ENCODE results near the gene NBEA. TPM values are rescaled to one million over a fixed set of nuclear protein-coding genes. Genes with fewer than 3 reads are reported as not detected.
"Not testable (repeated sequence)": the region's sequence is repeated elsewhere in the genome, so short reads cannot be mapped to it uniquely, and the experiment has no call there.

NBEA gene
- polyA plus RNA-seq, 6 donors from 2014 or later, result 1.1 to 2.3 (median 1.5) TPM

DNA sequence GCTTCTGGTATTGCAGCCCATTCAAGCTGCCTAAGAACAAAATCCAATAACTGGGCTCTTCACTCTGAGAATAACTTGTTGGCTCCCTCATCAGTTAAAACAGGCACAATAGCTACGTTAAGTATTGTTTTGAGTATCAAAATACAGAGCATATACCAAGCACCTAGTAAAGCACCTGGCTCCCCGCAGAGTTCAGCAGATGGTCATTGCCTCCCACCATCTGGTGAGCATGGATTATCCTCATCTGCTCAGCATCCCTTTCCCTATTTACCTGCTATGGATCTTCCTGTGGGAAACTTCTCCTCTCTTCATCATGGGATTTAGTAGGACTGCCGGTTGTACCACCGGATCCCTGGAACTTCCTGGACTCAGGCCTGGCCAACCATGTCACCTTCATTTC is 733.6 kb downstream of the NBEA start:
- Mint-ChIP-seq H3K27ac (no peak overlapping the region), H3K4me3 (no peak overlapping the region), H3K36me3 (peaks cover 0 to 4% of the 10 kb centered on the region in 2 donors), H3K4me1 (no peaks in the 10 kb centered on the region), H3K27me3 (no peaks in the 10 kb centered on the region), H3K9me3 (peaks cover 0 to 6% (median 0%) of the 10 kb centered on the region in 7 donors)
- DNase-seq, result no peak
- no peak for ATAC-seq (ENCODE audit: low read depth in 2 of 2)

DNA sequence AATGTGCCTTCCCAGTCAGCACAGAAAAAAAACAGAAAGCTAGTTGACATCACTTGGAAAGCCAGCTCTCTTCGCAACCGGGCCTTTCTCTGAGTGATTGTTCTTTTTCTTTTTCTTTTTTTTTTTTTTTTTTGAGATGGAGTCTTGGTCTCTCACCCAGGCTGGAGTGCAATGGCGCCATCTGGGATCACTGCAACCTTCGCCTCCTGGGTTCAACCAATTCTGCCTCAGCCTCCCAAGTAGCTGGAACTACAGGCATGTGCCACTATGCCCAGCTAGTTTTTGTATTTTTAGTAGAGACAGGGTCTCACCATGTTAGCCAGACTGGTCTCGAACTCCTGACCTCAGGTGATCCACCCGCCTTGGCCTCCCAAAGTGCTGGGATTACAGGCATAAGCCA is 735.8 kb downstream of the NBEA start:
- not testable (repeated sequence) for H3K27me3 Mint-ChIP-seq; DNase-seq; ATAC-seq (ENCODE audit: low read depth in 2 of 2); H3K4me1 Mint-ChIP-seq; H3K9me3 Mint-ChIP-seq; H3K27ac Mint-ChIP-seq; H3K36me3 Mint-ChIP-seq; H3K4me3 Mint-ChIP-seq

DNA sequence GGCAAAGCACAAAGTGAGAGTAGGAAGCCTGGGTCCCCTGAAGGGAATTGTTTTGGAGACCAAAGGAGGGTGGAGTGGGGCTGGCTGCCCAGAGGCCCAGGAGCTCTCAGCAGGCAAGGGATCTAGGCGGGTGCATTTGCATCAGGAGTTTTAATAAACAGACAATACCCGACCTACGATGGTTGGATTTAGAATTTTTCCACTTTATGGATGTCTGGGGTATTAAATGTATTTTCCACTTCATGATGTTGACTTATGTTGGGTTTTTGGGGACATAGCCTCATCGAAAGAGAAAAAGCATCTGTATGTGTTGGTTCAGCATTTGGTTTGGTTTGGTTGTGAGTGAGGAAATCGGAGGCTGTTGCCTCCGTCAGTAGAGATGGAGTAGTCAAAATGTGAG is 739.6 kb downstream of the NBEA start:
- no peak for DNase-seq
- no peaks in the 10 kb centered on the region for H3K4me1 Mint-ChIP-seq
- peaks cover 0 to 5% (median 0%) of the 10 kb centered on the region in 3 donors for H3K27me3 Mint-ChIP-seq
- no peak overlapping the region for H3K27ac Mint-ChIP-seq
- peaks cover 0 to 7% (median 6%) of the 10 kb centered on the region in 7 donors for H3K9me3 Mint-ChIP-seq
- no peaks in the 10 kb centered on the region for H3K36me3 Mint-ChIP-seq
- H3K4me3 Mint-ChIP-seq, result no peak overlapping the region
- no peak for ATAC-seq (ENCODE audit: low read depth in 2 of 2)

DNA sequence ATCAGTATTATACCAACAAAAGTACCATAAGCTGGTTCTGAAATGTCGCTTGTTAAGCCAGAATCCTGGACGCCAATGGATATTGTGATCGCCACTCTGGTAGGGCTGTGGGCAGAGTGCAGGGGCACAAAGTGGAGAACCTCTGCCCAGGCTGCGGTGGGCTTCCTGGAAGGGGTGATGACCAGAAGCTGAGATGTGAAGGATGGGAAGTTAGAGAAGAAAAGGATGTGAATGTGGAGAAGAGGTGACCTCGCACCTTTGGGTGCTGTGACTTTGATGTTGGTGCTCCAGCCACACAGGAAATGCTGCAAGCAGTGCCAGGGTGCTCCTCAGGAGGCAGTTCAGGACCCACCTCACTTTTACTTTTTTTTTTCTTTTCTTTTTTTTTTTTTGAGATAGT is 742.4 kb downstream of the NBEA start:
- Mint-ChIP-seq H3K9me3 (peaks cover 0 to 14% (median 2%) of the 10 kb centered on the region in 7 donors), H3K4me3 (no peak overlapping the region), H3K27me3 (peaks cover 0 to 5% (median 0%) of the 10 kb centered on the region in 3 donors), H3K27ac (no peak overlapping the region), H3K4me1 (no peaks in the 10 kb centered on the region), H3K36me3 (no peaks in the 10 kb centered on the region)
- no peak for DNase-seq
- no peak for ATAC-seq (ENCODE audit: low read depth in 2 of 2)

DNA sequence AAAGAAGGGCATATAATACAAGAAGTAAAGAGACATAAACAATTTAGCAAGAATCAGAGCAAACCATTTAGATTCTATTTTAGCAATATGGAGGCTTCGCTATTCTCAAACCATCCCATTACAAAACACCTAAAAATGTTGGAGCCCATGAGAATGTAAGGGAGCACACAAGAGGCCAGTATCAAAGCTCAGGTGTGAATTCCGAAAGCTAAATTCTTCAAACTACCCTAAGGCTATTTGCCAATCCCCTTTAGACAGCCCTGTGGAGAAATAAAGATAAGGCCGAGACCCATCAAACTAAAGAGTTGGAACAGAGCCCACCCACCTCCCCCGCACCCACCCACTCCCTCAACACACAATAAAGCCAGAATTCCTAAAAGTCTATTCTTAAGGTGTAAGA is 745.3 kb downstream of the NBEA start:
- Mint-ChIP-seq H3K36me3 (no peaks in the 10 kb centered on the region), H3K27ac (no peak overlapping the region)

DNA sequence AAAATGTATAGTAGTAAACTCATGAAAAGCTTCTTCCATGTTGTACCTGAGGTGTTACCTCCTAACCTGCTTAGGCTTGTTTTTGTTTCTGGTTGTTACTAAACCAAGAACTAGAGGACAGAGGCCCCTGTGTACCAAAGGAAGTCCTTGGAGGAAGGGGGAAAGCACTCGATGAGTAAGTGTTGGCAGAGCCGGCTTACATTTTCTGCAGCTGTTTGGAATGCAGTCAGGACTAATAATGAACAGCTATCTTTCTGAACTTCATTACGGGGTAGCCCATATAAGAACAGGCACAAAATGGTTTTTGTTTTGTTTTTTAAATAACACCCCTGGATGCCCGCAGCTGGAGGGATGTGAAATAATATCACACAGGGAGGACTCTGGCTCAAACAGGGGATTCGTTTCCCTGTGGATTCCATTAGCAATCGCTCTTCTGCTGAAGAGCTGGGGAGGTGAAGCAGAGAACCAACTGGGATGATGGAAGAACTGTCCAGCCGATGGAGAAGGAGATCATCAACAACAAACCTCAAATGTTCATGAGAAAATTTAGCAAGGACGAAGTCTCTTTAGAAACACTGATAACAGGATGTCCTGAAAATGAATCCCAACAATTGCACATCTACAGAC is 748.6 kb downstream of the NBEA start:
- no peaks in the 10 kb centered on the region for H3K36me3 Mint-ChIP-seq
- no peaks in the 10 kb centered on the region for H3K27me3 Mint-ChIP-seq

More for the DNA sequence above, 745.3 kb downstream of the NBEA start:
- Mint-ChIP-seq H3K4me3 (no peak overlapping the region), H3K9me3 (peaks cover 0 to 7% (median 1%) of the 10 kb centered on the region in 7 donors), H3K27me3 (no peaks in the 10 kb centered on the region), H3K4me1 (no peaks in the 10 kb centered on the region)
- DNase-seq (no peak), ATAC-seq (ENCODE audit: low read depth in 2 of 2) (no peak)

DNA sequence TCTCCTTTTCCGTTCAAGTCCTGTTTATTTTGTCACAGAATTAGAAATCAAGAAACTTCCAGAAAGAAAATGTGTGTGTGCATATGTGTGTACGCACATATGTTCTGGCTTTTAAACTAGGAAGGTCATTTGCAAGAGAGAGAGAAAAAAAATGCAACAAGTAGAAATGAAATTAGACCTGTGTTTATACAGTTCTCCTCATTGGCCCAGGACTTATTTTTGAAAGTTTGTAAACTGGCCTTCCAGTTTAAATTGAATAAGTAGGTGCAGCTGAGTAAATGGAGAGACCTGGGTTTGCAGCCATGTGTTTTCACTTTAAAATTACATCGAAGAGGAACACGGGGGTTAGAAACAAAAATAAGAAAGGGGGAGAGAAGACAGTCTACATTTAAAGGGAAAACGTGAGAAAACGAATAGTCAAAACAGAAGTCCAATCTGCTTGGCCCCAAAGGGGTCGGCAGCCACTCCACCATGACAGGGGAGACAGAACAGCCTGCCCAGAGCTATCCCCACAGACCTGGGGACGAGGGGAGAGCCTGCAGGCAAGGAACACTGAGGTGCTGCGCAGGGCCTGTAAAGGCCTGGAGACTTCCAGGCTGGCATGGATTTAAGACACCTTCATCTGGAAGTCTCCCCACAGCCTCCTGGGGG is 751.2 kb downstream of the NBEA start:
- H3K27me3 Mint-ChIP-seq, result no peaks in the 10 kb centered on the region
- no peak overlapping the region for H3K4me3 Mint-ChIP-seq
- ATAC-seq (ENCODE audit: low read depth in 2 of 2), result no peak
- H3K27ac Mint-ChIP-seq, result no peak overlapping the region
- H3K9me3 Mint-ChIP-seq, result peaks cover 0 to 5% (median 0%) of the 10 kb centered on the region in 7 donors
- H3K4me1 Mint-ChIP-seq, result no peaks in the 10 kb centered on the region
- H3K36me3 Mint-ChIP-seq, result no peaks in the 10 kb centered on the region
- DNase-seq, result no peak

More for the DNA sequence above, 748.6 kb downstream of the NBEA start:
- DNase-seq (no peak), ATAC-seq (ENCODE audit: low read depth in 2 of 2) (no peak)
- H3K9me3 Mint-ChIP-seq, result peaks cover 0 to 7% (median 1%) of the 10 kb centered on the region in 7 donors
- H3K4me3 Mint-ChIP-seq, result no peak overlapping the region
- no peaks in the 10 kb centered on the region for H3K4me1 Mint-ChIP-seq
- no peak overlapping the region for H3K27ac Mint-ChIP-seq

DNA sequence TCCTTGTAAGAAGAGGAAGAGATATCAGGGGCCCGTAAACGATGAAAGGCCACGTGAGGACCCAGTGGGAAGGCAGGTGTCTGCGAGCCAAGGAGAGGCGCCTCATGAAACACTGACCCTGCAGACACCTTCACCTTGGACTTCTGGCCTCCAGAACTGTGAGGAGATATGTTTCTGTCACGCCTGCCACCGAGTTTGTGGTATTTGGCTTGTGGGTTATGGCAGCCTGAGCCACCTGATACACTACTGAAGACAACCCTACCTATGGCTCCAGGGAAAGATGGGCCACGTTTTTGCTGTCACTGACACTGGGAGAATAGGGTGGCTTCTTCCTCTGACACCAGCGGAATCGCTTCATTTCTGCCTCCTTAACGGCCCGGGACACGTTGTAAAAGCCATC is 752.0 kb downstream of the NBEA start:
- no peak for ATAC-seq (ENCODE audit: low read depth in 2 of 2)
- Mint-ChIP-seq H3K4me3 (no peak overlapping the region), H3K4me1 (no peaks in the 10 kb centered on the region), H3K27ac (no peak overlapping the region), H3K27me3 (peaks cover 0 to 4% (median 0%) of the 10 kb centered on the region in 3 donors), H3K9me3 (peaks cover 0 to 5% (median 0%) of the 10 kb centered on the region in 7 donors), H3K36me3 (no peaks in the 10 kb centered on the region)
- DNase-seq, result no peak

DNA sequence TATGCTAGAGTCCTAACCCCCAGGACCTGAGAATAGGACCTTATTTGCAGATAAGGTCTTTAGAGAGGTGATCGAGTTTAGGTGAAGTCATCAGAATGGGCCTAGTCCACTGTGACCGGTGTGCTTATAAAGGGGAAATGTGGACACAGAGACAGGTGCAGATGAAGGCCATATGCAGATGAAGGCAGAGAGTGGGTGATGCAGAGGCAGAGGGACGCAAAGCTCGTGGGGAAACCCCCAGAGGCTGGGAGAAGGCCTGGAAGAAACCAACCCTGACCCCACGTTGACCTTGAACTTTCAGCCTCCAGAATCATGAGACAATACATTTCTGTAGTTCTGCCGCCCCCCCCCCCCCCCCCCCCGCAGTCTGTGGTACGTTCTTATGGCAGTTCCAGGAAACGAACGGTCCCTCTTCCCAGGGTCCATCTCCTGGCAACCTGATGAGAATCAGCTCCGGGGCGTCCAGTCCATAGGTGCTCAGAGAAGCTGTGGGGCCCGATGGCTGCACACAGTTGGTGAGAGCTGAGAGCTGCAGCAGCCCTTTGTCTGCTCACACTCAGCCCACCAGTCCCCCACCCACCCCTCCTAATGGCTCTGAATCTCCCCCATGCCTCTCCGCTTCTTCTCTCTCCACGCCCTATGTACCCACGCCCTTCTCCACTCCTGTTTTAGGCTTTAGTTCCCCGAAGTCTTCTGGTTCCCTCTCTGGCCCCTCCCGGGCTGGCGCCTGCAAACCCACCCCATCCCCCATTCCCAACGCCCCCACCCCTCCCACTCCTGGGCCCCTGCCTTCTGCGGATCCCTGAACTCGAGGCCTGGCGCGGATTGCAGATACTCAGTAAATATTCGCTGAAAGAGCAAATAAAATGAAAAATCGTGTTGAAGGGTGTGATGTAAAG is 752.7 kb downstream of the NBEA start:
- Mint-ChIP-seq H3K9me3 (peaks cover 0 to 5% (median 0%) of the 10 kb centered on the region in 7 donors), H3K36me3 (no peaks in the 10 kb centered on the region), H3K27me3 (peaks cover 0 to 10% (median under 1%) of the 10 kb centered on the region in 3 donors), H3K4me1 (no peaks in the 10 kb centered on the region), H3K4me3 (no peak overlapping the region), H3K27ac (no peak overlapping the region)
- ATAC-seq (ENCODE audit: low read depth in 2 of 2) (no peak), DNase-seq (no peak)

DNA sequence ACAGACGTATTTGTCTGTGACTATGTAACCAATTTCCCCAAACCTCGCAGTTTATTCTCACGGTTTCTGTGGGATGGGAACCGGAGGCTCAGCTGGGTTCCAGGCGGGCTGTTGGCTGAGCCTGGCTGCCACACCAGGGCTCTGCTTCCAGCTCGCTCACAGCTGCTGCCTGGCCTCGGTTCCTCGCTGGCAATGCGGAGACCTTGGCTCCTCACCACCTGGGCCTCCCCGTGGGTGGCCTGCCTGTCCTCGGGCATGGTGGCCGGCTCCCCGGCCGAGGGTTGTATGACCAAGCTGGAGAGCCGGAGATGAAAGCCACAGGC is 753.3 kb downstream of the NBEA start:
- peaks cover 0 to 5% (median 0%) of the 10 kb centered on the region in 7 donors for H3K9me3 Mint-ChIP-seq
- peaks cover 0 to 15% (median 6%) of the 10 kb centered on the region in 3 donors for H3K27me3 Mint-ChIP-seq
- H3K4me1 Mint-ChIP-seq, result no peaks in the 10 kb centered on the region
- H3K4me3 Mint-ChIP-seq, result no peak overlapping the region
- ATAC-seq (ENCODE audit: low read depth in 2 of 2), result no peak
- H3K27ac Mint-ChIP-seq, result no peak overlapping the region
- no peaks in the 10 kb centered on the region for H3K36me3 Mint-ChIP-seq
- no peak for DNase-seq

DNA sequence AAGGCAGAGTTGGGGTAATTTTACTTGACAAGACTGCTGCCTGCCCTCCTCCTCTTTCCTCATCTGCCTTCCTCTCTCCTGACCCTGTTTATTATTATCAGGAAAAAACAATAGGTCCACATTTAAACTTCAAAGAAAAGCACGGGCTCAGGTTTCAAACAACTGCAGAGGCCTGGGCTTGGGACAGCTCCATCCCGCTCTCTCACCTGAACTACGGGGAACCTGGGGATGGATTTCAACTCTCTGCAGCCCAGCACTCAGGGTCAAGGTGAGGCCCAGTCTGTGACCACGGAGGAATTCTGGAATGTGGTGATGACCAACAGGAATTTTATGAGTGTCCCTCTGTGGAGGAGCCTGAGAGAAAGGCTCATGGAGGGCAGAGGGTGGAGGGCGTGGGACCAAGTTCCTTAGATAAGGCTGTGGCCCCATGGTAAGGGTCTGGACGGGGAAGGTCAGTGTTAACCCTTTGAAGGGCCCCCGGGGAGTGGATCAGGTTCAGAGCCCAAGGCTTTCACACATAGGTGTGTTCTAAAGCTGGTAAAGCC is 755.2 kb downstream of the NBEA start:
- peaks cover 0 to 9% (median 3%) of the 10 kb centered on the region in 7 donors for H3K9me3 Mint-ChIP-seq
- H3K36me3 Mint-ChIP-seq, result no peaks in the 10 kb centered on the region
- H3K27me3 Mint-ChIP-seq, result peaks cover 7 to 26% (median 12%) of the 10 kb centered on the region in 3 donors
- no peak overlapping the region for H3K4me3 Mint-ChIP-seq
- no peak overlapping the region for H3K27ac Mint-ChIP-seq
- DNase-seq (no peak), ATAC-seq (ENCODE audit: low read depth in 2 of 2) (no peak)
- no peaks in the 10 kb centered on the region for H3K4me1 Mint-ChIP-seq

DNA sequence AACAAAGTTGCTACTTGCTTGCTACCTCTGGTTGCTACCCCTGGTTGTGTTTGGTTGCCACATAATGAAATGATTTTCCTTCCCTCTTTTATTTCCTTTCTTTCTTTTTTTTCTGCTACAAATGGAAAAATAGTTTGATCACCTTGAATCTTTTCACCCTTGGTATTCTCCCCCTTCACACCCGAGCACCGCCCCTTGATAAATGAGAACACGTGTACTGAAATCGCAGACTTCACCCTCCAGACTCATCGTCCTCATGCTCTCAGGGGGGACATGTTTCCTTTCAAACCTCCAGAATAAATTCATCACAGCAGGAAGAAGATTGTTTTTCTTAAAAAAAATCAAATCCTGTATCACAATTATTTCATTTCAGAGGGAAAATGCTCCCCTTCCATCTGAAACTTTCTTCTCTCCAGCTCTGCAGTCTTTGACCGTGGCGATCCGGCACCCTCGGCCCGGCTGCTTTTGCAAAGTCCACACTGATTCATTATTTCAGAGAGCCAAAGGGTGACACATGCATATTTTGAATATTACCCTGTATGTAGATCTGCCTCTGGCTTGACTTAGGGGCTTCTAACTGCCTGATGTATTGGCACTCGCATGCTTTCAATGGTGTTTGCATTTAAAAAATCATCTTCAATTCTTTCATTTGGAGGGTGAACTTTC is 757.0 kb downstream of the NBEA start:
- H3K4me1 Mint-ChIP-seq, result no peaks in the 10 kb centered on the region
- H3K36me3 Mint-ChIP-seq, result no peaks in the 10 kb centered on the region
- peak overlapping the region in 2 of 6 donors; percentile 13 to 58 for H3K27ac Mint-ChIP-seq
- peaks cover 7 to 26% (median 12%) of the 10 kb centered on the region in 3 donors for H3K27me3 Mint-ChIP-seq
- ATAC-seq (ENCODE audit: low read depth in 2 of 2) (no peak), DNase-seq (no peak)
- H3K9me3 Mint-ChIP-seq, result peaks cover 0 to 12% (median 4%) of the 10 kb centered on the region in 7 donors
- no peak overlapping the region for H3K4me3 Mint-ChIP-seq
